HG03571 (cell line): ENCODE measurements around the gene MEOX1.
"Not testable (repeated sequence)": the region's sequence is repeated elsewhere in the genome, so short reads cannot be mapped to it uniquely, and the experiment has no call there.

ENCODE experiments used
- ATAC-seq: cut with Tn5 transposase; IDR thresholded peaks from one replicate; pipeline ENCODE4 v1.9.1; 2021; ENCODE audit not compliant: unreplicated experiment

MEOX1 gene

GRCh38 chr17:43661699-43662412 is at the start of gene MEOX1:
Gene MEOX1, minus strand, starts transcription at chr17:43661922. Its CDS starts 388 bp downstream, at chr17:43661534.
- no peak for ATAC-seq

GRCh38 chr17:43710101-43710500 is 48.4 kb upstream of the MEOX1 start:
- ATAC-seq: no peak

DNA sequence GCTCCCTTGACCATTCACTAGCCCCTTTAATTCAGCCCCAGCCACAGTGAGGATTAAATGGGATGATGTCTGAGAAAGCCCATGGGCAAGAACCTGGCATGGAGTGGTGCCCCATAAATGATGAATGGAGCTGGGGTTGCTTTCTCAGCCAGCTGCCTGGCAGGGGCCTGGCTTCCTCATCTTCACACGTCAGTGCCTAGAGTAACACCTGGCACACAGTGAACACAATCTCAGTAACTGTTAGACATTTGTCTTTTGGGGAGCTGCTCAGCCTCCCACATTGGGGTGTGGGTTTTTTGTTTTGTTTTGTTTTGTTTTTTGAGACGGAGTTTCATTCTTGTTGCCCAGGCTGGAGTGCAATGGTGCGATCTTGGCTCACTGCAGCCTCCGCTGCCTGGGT is 47.5 kb upstream of the MEOX1 start:
- no peak for ATAC-seq

GRCh38 chr17:43707184-43707583 is 45.5 kb upstream of the MEOX1 start:
- no peak for ATAC-seq

- ATAC-seq: no peak
Measured at GRCh38 chr17:43706235-43706634, 44.5 kb upstream of the MEOX1 start.

GRCh38 chr17:43703630-43704029 is 41.9 kb upstream of the MEOX1 start:
- ATAC-seq: no peak

- ATAC-seq: no peak
Measured at GRCh38 chr17:43702637-43703036, 40.9 kb upstream of the MEOX1 start.

- ATAC-seq: no peak
Measured at GRCh38 chr17:43701318-43701743, 39.6 kb upstream of the MEOX1 start.

DNA sequence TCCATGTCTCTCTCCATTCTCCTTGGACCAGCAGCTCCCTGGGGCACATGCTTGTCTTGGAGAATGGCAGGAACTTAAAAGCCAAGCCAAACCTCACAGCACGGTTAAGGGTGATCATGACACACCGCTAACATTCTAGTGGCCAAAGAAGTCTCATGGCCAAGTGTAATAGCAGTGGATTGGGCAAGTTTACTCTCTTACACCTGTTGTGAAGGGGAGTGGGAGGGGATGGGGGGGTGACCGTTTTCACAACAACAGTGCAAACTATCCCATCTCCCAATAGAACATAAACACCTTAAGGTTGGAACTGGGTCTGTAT is 37.7 kb upstream of the MEOX1 start:
- no peak for ATAC-seq

- ATAC-seq: no peak
Measured at GRCh38 chr17:43698678-43699437, 37.1 kb upstream of the MEOX1 start.

DNA sequence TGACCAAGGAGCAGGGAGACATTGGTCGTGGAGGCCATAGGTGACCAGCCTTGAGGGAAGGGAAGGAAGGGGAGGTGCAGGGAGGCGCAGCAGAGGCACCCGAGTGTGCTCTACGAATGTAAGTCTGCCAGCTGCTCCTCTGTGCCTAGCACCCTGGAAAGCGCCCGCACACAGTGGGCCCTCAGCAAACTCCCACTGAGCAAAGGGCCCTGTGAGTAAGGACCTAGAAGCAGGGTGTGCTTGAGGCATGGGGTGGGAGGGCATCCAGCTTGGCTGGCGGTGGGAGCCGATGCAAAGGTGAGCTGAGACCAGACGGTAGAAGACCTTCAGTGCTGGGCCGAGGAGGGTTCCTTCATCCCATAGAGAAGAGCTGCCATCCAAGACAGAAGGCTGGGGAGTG is 36.2 kb upstream of the MEOX1 start:
- ATAC-seq: no peak

DNA sequence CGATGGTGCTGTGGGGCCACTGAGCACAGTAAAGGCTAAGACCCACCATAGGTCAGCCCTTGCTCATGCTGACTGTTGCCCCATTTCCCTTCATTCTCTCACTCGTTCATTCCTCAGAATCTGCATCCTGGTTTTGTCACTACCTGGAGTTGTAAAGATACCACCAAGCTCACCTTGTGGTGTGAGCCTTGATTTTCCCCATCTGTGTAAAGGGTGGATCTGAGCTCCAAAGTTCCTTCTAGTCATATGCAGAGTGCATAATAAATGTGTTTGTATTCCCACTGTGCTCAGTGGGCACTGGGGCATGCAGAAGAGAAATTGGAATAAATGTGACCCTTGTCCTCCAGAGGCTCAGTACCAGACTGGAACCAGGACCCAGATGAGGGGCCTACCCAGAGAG is 35.2 kb upstream of the MEOX1 start:
- no peak for ATAC-seq

- ATAC-seq: no peak
Measured at GRCh38 chr17:43695970-43696865, 34.5 kb upstream of the MEOX1 start.

DNA sequence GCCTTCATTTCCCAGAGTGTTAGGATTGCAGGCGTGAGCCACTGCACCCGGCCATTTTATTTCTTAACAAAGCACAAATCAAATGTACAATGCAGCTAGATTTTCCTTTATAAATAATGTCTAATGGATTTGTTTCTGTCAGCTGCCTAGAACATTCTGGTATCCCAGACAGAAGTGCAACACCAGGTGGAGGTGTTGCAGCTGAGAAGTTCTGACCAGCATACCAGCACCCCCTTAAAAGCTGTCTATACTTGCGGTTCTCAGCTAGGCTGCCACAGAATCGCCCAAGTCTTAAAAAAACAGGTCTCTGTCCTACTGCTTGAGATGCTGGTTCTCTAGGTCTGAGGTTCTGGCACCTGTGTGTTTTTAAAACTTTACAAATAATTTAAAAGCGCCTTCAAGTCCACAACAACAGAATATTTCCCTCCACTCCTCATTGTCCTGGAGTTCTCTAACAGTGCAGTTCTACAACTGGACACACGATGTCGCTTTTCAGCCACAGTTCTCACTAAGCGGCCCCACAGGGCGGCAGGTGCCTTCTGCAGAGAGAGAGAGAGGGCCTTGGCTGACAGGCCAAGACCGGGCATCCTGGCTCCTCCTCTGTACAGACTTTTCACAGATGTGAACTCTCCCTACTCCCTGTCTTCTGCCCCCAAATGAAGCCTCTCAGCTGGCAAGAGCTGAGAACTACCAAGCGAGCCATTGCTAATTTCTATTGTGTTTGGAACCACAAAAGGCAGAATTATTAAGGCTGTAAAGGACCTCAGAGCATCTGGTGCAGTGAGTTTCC is 32.6 kb upstream of the MEOX1 start:
- no peak for ATAC-seq

DNA sequence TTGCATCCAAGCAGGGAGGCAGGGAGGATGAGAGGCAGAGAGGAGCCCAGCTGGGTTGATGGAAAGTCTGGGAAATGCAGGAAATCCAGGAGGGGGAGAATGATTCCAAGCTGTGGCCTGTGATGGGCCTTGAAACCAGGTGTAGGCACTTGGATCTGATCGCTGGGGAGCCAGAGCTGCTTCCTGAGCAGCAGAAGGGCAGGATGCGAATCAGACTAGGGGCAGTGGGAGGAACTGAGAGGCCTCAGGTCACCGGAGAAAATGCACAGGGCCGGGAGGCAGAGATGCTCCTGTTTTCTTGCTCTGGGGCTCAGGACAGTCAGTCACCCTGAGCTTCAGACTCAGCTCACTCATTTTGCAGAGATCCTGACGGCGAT is 29.6 kb upstream of the MEOX1 start:
- no peak for ATAC-seq

DNA sequence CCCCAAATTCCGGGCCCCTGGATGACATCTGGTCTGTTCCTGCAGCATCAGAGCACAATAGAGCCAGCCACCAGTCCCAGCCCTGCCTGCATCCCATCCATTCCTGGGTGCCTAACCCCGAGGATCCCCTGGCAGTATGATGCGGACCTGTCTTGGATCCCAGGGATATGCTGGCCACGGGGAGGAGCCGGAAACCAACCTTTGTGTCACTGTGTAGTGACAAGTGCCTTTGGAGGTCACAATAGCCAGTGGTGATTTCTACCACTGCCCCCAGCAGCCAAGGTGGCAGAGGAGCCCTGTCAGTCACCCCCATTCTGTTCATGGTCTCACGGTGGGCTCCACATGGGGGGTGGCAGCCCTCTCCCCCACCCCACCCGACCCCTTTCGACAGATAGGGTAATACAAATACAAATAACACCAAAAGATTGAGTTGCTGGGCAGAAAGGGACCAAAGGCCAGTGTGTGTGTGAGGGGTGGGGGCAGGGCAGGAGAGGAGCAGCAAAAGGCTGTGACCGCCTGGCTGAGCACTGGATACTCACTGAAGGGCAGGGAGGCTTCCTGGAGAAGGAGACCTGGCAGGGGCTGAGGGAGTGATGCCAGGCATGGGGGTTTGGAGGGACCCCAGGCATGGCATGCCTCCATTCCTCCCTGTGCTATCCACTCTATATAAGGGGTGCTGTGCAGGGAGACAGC is 29.0 kb upstream of the MEOX1 start:
- ATAC-seq: no peak

GRCh38 chr17:43689814-43690213 is 28.1 kb upstream of the MEOX1 start:
- no peak for ATAC-seq

DNA sequence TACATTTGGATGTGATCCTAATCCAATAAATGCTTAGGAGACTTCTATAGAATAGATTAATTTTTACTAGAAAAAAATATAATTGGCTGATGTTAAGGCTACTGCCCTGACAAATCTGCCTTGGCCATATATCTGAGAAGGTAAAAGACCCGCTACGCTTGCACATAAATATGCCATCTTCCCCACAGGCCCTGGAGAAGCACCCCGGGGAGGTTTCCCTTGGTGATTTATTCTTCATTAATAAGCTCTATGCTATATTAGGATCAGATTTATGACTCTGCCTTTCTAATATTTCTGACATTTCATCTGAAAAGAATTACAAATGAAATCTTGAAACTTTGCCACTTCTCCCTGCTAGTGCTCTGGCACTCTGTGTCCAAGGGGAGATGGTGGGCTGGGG is 27.4 kb upstream of the MEOX1 start:
- ATAC-seq: no peak

- not testable (repeated sequence) for ATAC-seq
Measured at GRCh38 chr17:43686957-43687356, 25.2 kb upstream of the MEOX1 start.

DNA sequence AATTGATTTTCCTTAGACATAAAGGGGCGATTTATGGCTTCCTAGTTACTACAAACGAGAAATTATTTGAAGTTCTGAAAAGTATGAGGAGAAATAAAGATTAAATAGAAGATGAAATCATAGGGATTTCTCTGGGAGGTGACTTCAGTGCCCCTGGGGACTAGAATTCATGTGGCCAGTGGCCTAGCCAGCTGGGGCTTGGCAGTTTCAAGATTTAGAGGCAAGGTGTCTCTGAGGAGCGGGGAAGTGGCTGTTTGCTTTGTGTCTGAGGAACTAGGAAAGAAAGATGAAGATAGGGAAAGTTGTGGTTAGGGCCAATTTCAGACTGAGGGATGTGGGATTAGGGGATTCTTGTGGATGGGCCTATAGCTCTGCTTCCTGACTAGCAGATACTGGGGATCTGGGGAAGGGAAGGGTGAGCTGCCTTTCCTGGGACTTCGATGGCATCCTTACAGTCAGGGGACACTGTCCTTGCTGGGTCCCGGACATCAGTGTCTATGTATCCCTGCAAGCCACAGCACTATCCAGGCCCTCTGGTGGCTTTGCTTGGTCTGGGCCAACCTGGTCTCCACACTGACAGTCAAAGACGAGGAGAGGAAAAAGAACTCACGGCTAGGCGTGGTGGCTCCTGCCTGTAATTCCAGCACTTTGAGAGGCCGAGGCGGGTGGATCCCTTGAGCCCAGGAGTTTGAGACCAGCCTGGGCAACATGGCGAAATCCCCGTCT is 22.4 kb upstream of the MEOX1 start:
- ATAC-seq: no peak
